ENCODE measurements around the gene NXPH1. TPM values are rescaled to one million over a fixed set of nuclear protein-coding genes. Genes with fewer than 3 reads are reported as not detected.

NXPH1 gene
- total RNA-seq, 2 donors from 2014 or later, result 0.24 TPM; not detected in 1

DNA sequence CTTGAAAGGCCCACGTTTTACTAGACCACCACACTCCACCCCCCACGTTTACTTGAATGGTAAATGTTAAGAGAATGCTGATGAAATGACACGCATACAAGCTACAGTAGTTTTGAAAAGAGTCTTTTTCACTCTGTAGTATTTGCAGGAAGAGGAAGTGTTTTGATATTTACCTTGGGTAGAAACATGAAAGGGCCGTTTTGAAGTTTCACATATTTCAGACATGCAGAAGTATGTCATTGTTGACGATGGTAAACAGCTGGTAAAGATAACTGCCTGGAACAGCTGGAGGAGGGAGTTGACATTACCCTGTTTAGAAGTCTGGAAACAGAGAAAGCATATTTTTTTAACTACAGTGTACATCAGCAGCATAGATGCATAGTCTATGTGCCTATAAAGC is 160.7 kb downstream of the NXPH1 start:
- no peaks in the 10 kb centered on the region for H3K9me3 ChIP-seq (ENCODE audit: control insufficient read depth, low read length)
- H3K36me3 ChIP-seq (ENCODE audit: control insufficient read depth, insufficient read depth, low read length), result no peaks in the 10 kb centered on the region
- H3K9ac ChIP-seq (ENCODE audit: extremely low read depth, low read length, poor library complexity, severe bottlenecking), result no peak overlapping the region
- DNase-seq, result no peak
- no peak overlapping the region for H3K4me3 ChIP-seq (ENCODE audit: low read length)
- no peaks in the 10 kb centered on the region for H3K27me3 ChIP-seq (ENCODE audit: control insufficient read depth, insufficient read depth, low read length, poor library complexity, severe bottlenecking)
- no peaks in the 10 kb centered on the region for H3K4me1 ChIP-seq (ENCODE audit: control insufficient read depth, insufficient read depth, low read length)
- Mint-ChIP-seq H3K27me3 (ENCODE audit: insufficient read depth) (no peaks in the 10 kb centered on the region), H3K4me3 (no peak overlapping the region), H3K27ac (no peak overlapping the region), H3K9me3 (no peaks in the 10 kb centered on the region), H3K36me3 (ENCODE audit: low read depth) (no peaks in the 10 kb centered on the region), H3K4me1 (peaks cover 28% of the 10 kb centered on the region)
- TF ChIP-seq, protein P1, sequence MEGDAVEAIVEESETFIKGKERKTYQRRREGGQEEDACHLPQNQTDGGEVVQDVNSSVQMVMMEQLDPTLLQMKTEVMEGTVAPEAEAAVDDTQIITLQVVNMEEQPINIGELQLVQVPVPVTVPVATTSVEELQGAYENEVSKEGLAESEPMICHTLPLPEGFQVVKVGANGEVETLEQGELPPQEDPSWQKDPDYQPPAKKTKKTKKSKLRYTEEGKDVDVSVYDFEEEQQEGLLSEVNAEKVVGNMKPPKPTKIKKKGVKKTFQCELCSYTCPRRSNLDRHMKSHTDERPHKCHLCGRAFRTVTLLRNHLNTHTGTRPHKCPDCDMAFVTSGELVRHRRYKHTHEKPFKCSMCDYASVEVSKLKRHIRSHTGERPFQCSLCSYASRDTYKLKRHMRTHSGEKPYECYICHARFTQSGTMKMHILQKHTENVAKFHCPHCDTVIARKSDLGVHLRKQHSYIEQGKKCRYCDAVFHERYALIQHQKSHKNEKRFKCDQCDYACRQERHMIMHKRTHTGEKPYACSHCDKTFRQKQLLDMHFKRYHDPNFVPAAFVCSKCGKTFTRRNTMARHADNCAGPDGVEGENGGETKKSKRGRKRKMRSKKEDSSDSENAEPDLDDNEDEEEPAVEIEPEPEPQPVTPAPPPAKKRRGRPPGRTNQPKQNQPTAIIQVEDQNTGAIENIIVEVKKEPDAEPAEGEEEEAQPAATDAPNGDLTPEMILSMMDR (conservative IDR thresholded peaks at IDR 0.05), result no peak
- 58 to 83% methylated on average over 2 to 4 of the region's 5 CpGs for WGBS, 2 experiments (ENCODE audit: insufficient coverage in 1 of 2, insufficient read length in 1 of 2)
- no peak overlapping the region for H3K27ac ChIP-seq (ENCODE audit: low read depth, low read length)

DNA sequence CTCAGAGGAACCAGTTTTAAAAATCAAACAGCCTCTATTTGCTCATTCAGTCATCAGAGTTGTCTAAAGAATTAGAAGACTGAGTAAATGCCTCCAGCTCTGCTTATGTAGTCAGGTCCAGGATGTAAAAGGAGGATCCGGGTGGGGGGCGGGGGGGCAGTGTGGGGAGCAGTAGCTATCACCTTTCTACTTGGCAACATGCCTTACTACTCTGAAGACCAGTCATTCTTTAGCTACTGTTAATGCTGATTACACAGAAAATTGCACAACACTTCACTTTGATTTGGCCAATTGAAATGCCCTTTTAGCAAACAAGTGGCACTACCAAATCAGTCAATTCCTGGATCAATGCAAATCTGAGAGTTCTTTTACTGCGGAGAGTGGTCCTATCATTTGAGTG is 164.2 kb downstream of the NXPH1 start:
- H3K4me1 Mint-ChIP-seq, result peaks cover 11% of the 10 kb centered on the region
- H3K36me3 ChIP-seq (ENCODE audit: control insufficient read depth, insufficient read depth, low read length), result no peaks in the 10 kb centered on the region
- H3K27ac Mint-ChIP-seq, result no peak overlapping the region
- no peak overlapping the region for H3K4me3 Mint-ChIP-seq
- no peak overlapping the region for H3K9ac ChIP-seq (ENCODE audit: extremely low read depth, low read length, poor library complexity, severe bottlenecking)
- H3K4me3 ChIP-seq (ENCODE audit: low read length), result no peak overlapping the region
- H3K9me3 Mint-ChIP-seq, result no peaks in the 10 kb centered on the region
- H3K4me1 ChIP-seq (ENCODE audit: control insufficient read depth, insufficient read depth, low read length), result no peaks in the 10 kb centered on the region
- DNase-seq, result no peak
- no peaks in the 10 kb centered on the region for H3K9me3 ChIP-seq (ENCODE audit: control insufficient read depth, low read length)
- TF ChIP-seq, protein P1 (conservative IDR thresholded peaks at IDR 0.05), result no peak
- H3K36me3 Mint-ChIP-seq (ENCODE audit: low read depth), result no peaks in the 10 kb centered on the region
- WGBS, 2 experiments (ENCODE audit: insufficient coverage in 1 of 2, insufficient read length in 1 of 2), result 82 to 100% methylated on average over 1 to 3 of the region's 3 CpGs
- no peak overlapping the region for H3K27ac ChIP-seq (ENCODE audit: low read depth, low read length)
- H3K27me3 ChIP-seq (ENCODE audit: control insufficient read depth, insufficient read depth, low read length, poor library complexity, severe bottlenecking), result no peaks in the 10 kb centered on the region
- no peaks in the 10 kb centered on the region for H3K27me3 Mint-ChIP-seq (ENCODE audit: insufficient read depth)

DNA sequence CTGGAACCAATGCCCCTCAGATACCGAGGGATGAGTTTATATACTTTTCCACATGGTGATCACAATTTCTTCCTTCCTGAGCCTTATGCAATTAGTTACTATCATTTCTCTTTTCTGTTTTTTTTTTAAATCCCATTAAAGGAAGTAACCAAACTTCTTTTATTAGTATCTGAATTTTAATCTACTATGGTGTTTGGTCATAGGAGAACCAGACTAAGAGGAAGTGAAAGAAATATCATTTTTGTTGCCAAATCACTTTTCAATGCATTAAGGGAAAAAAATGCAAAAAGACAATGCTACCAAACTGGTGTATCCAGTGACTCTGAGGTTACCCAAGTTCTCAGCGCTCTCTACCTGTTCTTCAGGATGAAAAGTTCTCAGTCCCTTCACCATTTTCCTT is 167.7 kb downstream of the NXPH1 start:
- Histone ChIP-seq H3K27me3 (ENCODE audit: control insufficient read depth, insufficient read depth, low read length, poor library complexity, severe bottlenecking) (no peaks in the 10 kb centered on the region), H3K9ac (ENCODE audit: extremely low read depth, low read length, poor library complexity, severe bottlenecking) (no peak overlapping the region), H3K4me1 (ENCODE audit: control insufficient read depth, insufficient read depth, low read length) (no peaks in the 10 kb centered on the region), H3K36me3 (ENCODE audit: control insufficient read depth, insufficient read depth, low read length) (no peaks in the 10 kb centered on the region), H3K27ac (ENCODE audit: low read depth, low read length) (no peak overlapping the region), H3K9me3 (ENCODE audit: control insufficient read depth, low read length) (no peaks in the 10 kb centered on the region), H3K4me3 (ENCODE audit: low read length) (no peak overlapping the region)
- TF ChIP-seq, protein P1 (conservative IDR thresholded peaks at IDR 0.05), result no peak
- Mint-ChIP-seq H3K36me3 (ENCODE audit: low read depth) (no peaks in the 10 kb centered on the region), H3K9me3 (no peaks in the 10 kb centered on the region), H3K27ac (no peak overlapping the region), H3K4me1 (no peaks in the 10 kb centered on the region), H3K27me3 (ENCODE audit: insufficient read depth) (no peaks in the 10 kb centered on the region), H3K4me3 (no peak overlapping the region)
- WGBS, 2 experiments (ENCODE audit: insufficient coverage in 1 of 2, insufficient read length in 1 of 2), result 97 to 100% methylated on average over 1 to 2 of the region's 2 CpGs
- DNase-seq, result no peak
